Measurements from ENCODE around the gene ERBB4.

ERBB4 gene

DNA sequence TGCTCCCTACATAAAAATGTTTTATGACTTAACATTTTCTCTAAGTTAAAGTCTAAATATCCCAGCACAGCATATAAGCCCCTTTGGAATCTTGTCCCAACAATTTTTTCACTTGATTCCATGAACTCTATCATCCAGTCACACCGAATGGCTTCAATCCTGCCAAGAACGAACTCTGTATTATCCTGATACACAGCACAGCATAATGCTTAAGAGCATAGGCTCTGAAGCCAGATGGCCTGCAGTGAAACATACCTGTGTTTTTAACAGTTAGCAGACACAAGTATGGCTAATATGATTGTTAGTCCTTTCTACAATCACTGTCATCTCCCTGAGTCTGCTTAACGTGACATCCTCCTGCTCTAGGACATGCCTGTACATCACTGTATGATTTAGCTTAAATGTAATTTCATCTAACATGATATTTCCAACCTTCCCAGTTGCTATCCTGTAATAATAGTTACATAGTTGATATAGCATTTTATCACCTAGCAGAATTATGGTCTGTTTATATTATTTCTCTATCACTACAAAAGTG is 669.5 kb downstream of the ERBB4 start:
- no peaks in the 10 kb centered on the region for H3K9me3 ChIP-seq (ENCODE audit: insufficient read depth, low read depth, low read length)
- no peak overlapping the region for H3K9ac ChIP-seq (ENCODE audit: low read depth, low read length)
- H3K4me1 ChIP-seq (ENCODE audit: insufficient read depth, low read length): no peaks in the 10 kb centered on the region
- no peak overlapping the region for H3K27ac ChIP-seq (ENCODE audit: low read length)
- no peak overlapping the region for H3K4me3 ChIP-seq (ENCODE audit: low read length)
- no peaks in the 10 kb centered on the region for H3K27me3 ChIP-seq (ENCODE audit: insufficient read depth, low read length)
- no peaks in the 10 kb centered on the region for H3K36me3 ChIP-seq (ENCODE audit: insufficient read depth, low read depth, low read length)

GRCh38 chr2:211867845-211868451 is 670.7 kb downstream of the ERBB4 start:
- Histone ChIP-seq H3K4me1 (ENCODE audit: insufficient read depth, low read length) (no peaks in the 10 kb centered on the region), H3K4me3 (ENCODE audit: low read length) (no peak overlapping the region), H3K27me3 (ENCODE audit: insufficient read depth, low read length) (no peaks in the 10 kb centered on the region), H3K9ac (ENCODE audit: low read depth, low read length) (no peak overlapping the region), H3K9me3 (ENCODE audit: insufficient read depth, low read depth, low read length) (no peaks in the 10 kb centered on the region), H3K36me3 (ENCODE audit: insufficient read depth, low read depth, low read length) (no peaks in the 10 kb centered on the region), H3K27ac (ENCODE audit: low read length) (no peak overlapping the region)

DNA sequence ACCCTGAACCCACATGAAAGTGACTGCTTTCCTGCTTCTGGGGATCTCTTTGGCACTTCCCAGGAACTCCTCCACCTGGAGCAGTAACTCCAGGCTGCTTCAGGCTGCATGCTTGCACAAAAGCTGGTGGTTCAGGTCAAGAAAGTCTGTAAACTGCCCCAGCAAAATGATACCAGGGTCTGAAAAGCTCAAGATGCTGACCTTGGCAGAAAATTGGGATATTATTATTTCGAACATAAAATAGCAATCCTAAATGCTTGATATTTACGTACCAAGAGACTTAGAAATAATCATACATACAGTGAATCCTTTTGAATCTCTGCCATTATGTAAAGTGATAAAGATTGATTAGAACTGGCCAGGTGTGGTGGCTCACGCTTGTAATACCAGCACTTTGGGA is 674.3 kb downstream of the ERBB4 start:
- Histone ChIP-seq H3K9me3 (ENCODE audit: insufficient read depth, low read depth, low read length) (no peaks in the 10 kb centered on the region), H3K27ac (ENCODE audit: low read length) (no peak overlapping the region), H3K27me3 (ENCODE audit: insufficient read depth, low read length) (no peaks in the 10 kb centered on the region), H3K36me3 (ENCODE audit: insufficient read depth, low read depth, low read length) (no peaks in the 10 kb centered on the region), H3K4me3 (ENCODE audit: low read length) (no peak overlapping the region), H3K9ac (ENCODE audit: low read depth, low read length) (no peak overlapping the region), H3K4me1 (ENCODE audit: insufficient read depth, low read length) (no peaks in the 10 kb centered on the region)

- no peak overlapping the region for H3K9ac ChIP-seq (ENCODE audit: low read depth, low read length)
- no peak overlapping the region for H3K4me3 ChIP-seq (ENCODE audit: low read length)
- H3K27ac ChIP-seq (ENCODE audit: low read length): no peak overlapping the region
- H3K36me3 ChIP-seq (ENCODE audit: insufficient read depth, low read depth, low read length): no peaks in the 10 kb centered on the region
- no peaks in the 10 kb centered on the region for H3K9me3 ChIP-seq (ENCODE audit: insufficient read depth, low read depth, low read length)
- H3K4me1 ChIP-seq (ENCODE audit: insufficient read depth, low read length): no peaks in the 10 kb centered on the region
- H3K27me3 ChIP-seq (ENCODE audit: insufficient read depth, low read length): no peaks in the 10 kb centered on the region
Measured at GRCh38 chr2:211860224-211860623, 678.4 kb downstream of the ERBB4 start.

DNA sequence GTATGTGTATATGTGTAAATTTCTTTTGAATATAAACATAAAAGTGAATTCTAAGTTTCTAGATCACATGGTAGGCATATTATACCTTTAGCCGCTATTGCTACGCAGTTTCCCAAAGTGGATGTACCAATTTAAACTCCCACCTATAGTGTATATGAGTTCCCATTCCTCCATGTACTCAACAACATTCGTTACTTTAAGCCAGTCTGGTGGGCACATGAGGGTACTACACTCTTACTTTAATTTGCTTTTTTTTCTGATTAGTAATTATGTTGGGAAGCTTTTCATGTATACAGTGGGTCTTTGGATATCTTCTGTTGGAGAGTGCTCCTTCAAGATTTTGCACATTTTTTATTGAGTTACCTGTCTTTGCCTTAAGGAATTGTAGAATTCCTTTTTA is 683.8 kb downstream of the ERBB4 start:
- Histone ChIP-seq H3K4me1 (ENCODE audit: insufficient read depth, low read length) (no peaks in the 10 kb centered on the region), H3K27ac (ENCODE audit: low read length) (no peak overlapping the region), H3K36me3 (ENCODE audit: insufficient read depth, low read depth, low read length) (no peaks in the 10 kb centered on the region), H3K9me3 (ENCODE audit: insufficient read depth, low read depth, low read length) (no peaks in the 10 kb centered on the region), H3K4me3 (ENCODE audit: low read length) (no peak overlapping the region), H3K27me3 (ENCODE audit: insufficient read depth, low read length) (no peaks in the 10 kb centered on the region), H3K9ac (ENCODE audit: low read depth, low read length) (no peak overlapping the region)

DNA sequence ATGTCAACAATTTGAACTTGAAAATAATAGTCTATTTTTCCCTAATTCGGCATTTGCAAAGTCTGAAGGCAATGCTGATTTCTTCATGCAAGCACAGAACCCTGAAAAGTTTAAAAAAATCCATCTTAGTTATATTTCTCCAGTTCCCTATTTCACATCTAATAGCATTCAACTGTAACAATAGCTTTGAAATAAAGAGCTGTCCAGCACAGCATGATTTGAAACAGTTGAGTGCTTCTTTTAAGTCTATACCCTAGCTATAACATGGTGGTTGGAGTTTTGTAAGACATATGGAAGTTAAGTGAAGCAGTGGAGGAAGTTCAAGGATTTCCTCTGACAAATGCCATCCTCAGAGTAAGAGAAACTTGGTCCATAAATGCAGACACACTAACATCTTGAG is 691.9 kb downstream of the ERBB4 start:
- Histone ChIP-seq H3K4me3 (ENCODE audit: low read length) (no peak overlapping the region), H3K27ac (ENCODE audit: low read length) (no peak overlapping the region), H3K27me3 (ENCODE audit: insufficient read depth, low read length) (no peaks in the 10 kb centered on the region), H3K4me1 (ENCODE audit: insufficient read depth, low read length) (no peaks in the 10 kb centered on the region), H3K9me3 (ENCODE audit: insufficient read depth, low read depth, low read length) (no peaks in the 10 kb centered on the region), H3K36me3 (ENCODE audit: insufficient read depth, low read depth, low read length) (no peaks in the 10 kb centered on the region), H3K9ac (ENCODE audit: low read depth, low read length) (no peak overlapping the region)

- H3K36me3 ChIP-seq (ENCODE audit: insufficient read depth, low read depth, low read length): no peaks in the 10 kb centered on the region
- no peaks in the 10 kb centered on the region for H3K27me3 ChIP-seq (ENCODE audit: insufficient read depth, low read length)
- no peak overlapping the region for H3K4me3 ChIP-seq (ENCODE audit: low read length)
- no peak overlapping the region for H3K27ac ChIP-seq (ENCODE audit: low read length)
- H3K9me3 ChIP-seq (ENCODE audit: insufficient read depth, low read depth, low read length): no peaks in the 10 kb centered on the region
- H3K9ac ChIP-seq (ENCODE audit: low read depth, low read length): no peak overlapping the region
- H3K4me1 ChIP-seq (ENCODE audit: insufficient read depth, low read length): no peaks in the 10 kb centered on the region
Measured at GRCh38 chr2:211846036-211846400, 692.6 kb downstream of the ERBB4 start.

DNA sequence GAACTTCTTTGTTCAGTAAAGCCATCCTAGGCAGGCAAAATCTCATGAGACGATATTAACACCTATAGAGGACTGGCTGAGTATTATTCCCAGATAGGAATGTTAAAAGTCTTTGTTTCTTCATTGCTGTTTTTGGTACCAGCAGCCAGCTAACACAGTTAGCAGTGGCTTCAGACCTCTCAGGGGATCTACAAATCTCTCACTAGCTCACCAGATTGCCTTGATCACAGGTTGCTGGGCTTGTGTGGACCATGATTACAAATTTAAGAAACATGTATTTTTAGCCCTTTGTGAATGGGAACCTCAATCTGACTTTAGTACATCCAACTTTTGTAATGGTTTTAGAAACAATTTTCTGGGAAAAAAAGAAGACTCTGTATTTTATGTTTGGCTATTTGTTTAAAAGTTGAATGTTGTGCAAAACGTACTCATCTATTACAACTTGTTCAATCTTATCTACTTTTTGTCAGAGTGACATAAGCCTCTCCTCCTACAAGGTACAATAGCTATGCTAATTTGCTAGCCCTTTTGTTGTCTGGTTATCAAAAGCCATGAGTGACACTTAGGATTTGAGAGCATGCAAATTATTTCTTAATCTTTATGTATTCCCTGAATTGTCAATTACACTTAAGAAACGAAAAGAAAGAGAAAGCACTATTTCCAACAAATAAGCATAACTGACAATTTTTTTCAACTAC is 693.1 kb downstream of the ERBB4 start:
- Histone ChIP-seq H3K4me1 (ENCODE audit: insufficient read depth, low read length) (no peaks in the 10 kb centered on the region), H3K9ac (ENCODE audit: low read depth, low read length) (no peak overlapping the region), H3K4me3 (ENCODE audit: low read length) (no peak overlapping the region), H3K9me3 (ENCODE audit: insufficient read depth, low read depth, low read length) (no peaks in the 10 kb centered on the region), H3K27me3 (ENCODE audit: insufficient read depth, low read length) (no peaks in the 10 kb centered on the region), H3K27ac (ENCODE audit: low read length) (no peak overlapping the region), H3K36me3 (ENCODE audit: insufficient read depth, low read depth, low read length) (no peaks in the 10 kb centered on the region)

GRCh38 chr2:211837706-211838105 is 700.9 kb downstream of the ERBB4 start:
- Histone ChIP-seq H3K4me3 (ENCODE audit: low read length) (no peak overlapping the region), H3K27ac (ENCODE audit: low read length) (no peak overlapping the region), H3K9me3 (ENCODE audit: insufficient read depth, low read depth, low read length) (no peaks in the 10 kb centered on the region), H3K4me1 (ENCODE audit: insufficient read depth, low read length) (peaks cover 5% of the 10 kb centered on the region), H3K27me3 (ENCODE audit: insufficient read depth, low read length) (no peaks in the 10 kb centered on the region), H3K9ac (ENCODE audit: low read depth, low read length) (no peak overlapping the region), H3K36me3 (ENCODE audit: insufficient read depth, low read depth, low read length) (no peaks in the 10 kb centered on the region)

DNA sequence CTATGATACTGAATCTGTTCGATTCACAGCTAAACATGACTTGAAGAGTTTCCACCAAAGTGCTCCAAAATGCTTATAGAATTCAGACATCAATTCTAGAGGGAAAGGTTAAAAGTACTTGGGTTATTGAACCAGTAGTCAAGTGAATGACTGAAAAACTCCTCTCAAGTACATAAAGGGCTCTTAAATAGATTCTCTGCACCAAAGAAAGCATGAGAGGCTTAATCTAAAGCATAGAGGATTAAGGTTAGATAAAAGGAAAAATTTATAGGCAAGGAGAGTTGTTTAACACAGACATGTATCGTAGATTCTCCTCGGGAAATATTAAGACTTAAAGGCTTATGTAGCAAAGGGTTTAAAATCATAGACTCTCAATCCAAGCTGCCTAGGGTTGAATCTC is 701.4 kb downstream of the ERBB4 start:
- Histone ChIP-seq H3K27ac (ENCODE audit: low read length) (no peak overlapping the region), H3K4me1 (ENCODE audit: insufficient read depth, low read length) (peaks cover 5% of the 10 kb centered on the region), H3K36me3 (ENCODE audit: insufficient read depth, low read depth, low read length) (no peaks in the 10 kb centered on the region), H3K27me3 (ENCODE audit: insufficient read depth, low read length) (no peaks in the 10 kb centered on the region), H3K9ac (ENCODE audit: low read depth, low read length) (no peak overlapping the region), H3K9me3 (ENCODE audit: insufficient read depth, low read depth, low read length) (no peaks in the 10 kb centered on the region), H3K4me3 (ENCODE audit: low read length) (no peak overlapping the region)

DNA sequence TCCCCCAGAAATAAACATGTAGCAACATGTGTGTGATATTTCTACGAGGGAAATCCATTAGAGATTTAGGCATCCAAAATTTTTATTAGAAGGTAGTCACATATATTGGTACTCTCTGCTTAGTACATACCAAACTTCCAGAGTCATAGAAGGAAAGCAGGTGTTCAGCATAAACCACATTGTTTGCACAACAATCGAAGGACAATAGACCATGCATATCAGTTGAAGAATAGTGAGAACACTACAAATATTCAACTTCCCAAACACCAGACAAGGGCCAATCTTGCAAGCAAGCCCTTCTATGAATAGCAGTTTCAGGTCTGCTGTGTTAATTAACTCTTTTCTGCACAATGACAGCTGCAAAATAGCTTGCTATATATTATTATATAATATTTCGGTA is 702.2 kb downstream of the ERBB4 start:
- H3K27ac ChIP-seq (ENCODE audit: low read length): no peak overlapping the region
- H3K27me3 ChIP-seq (ENCODE audit: insufficient read depth, low read length): no peaks in the 10 kb centered on the region
- peaks cover 5% of the 10 kb centered on the region for H3K4me1 ChIP-seq (ENCODE audit: insufficient read depth, low read length)
- H3K9ac ChIP-seq (ENCODE audit: low read depth, low read length): no peak overlapping the region
- H3K36me3 ChIP-seq (ENCODE audit: insufficient read depth, low read depth, low read length): no peaks in the 10 kb centered on the region
- H3K4me3 ChIP-seq (ENCODE audit: low read length): no peak overlapping the region
- no peaks in the 10 kb centered on the region for H3K9me3 ChIP-seq (ENCODE audit: insufficient read depth, low read depth, low read length)

- Histone ChIP-seq H3K27ac (ENCODE audit: low read length) (no peak overlapping the region), H3K27me3 (ENCODE audit: insufficient read depth, low read length) (no peaks in the 10 kb centered on the region), H3K9ac (ENCODE audit: low read depth, low read length) (no peak overlapping the region), H3K4me3 (ENCODE audit: low read length) (no peak overlapping the region), H3K4me1 (ENCODE audit: insufficient read depth, low read length) (peaks cover 5% of the 10 kb centered on the region), H3K9me3 (ENCODE audit: insufficient read depth, low read depth, low read length) (no peaks in the 10 kb centered on the region), H3K36me3 (ENCODE audit: insufficient read depth, low read depth, low read length) (no peaks in the 10 kb centered on the region)
Measured at GRCh38 chr2:211835695-211836094, 702.9 kb downstream of the ERBB4 start.
